ENCODE results near the gene ANKRD28.
"Not testable (repeated sequence)": the region's sequence is repeated elsewhere in the genome, so short reads cannot be mapped to it uniquely, and the experiment has no call there.

The ANKRD28 gene

DNA sequence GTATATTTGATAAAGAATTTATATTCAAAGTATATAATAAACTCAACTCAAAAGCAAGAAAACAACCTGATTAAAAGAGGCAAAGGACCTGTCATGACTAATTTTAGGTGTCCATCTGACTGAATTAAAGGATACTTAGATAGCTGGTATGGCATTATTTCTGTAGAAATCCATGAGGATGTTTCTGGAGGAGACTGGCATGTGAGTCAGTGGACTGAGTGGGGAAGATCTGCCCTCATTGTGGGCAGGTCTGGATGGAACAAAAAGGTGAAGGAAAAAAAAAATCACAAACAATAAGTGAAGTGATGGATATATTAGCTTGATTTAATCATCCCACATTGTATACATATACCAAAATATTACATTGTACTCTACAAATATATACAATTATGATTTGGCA, 16.6 kb downstream of the ANKRD28 start:
- no peak overlapping the region for H3K4me2 ChIP-seq
- H3K4me1 ChIP-seq (ENCODE audit: low read depth, poor library complexity, severe bottlenecking), result no peaks in the 10 kb centered on the region
- no peak overlapping the region for H3K27ac ChIP-seq

DNA sequence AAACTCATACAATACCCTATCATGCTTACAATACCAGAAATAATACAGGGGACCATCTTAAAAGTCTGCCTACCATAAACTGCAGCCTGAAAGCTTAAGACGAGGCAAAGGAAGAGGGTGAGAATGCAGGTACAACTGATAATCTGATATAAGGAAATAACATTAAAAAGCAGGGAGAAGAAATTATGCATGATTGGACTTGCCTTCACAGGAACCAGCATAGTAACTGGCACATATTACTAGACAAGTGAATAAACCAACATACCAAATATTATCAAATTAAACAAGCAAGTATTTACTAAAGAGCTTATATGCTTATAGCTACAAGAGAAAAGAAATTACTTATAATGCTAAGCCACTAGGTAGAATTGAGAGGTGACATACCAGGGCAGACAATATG, 18.7 kb downstream of the ANKRD28 start:
- H3K4me2 ChIP-seq, result no peak overlapping the region
- H4K20me1 ChIP-seq (ENCODE audit: insufficient read depth), result no peaks in the 10 kb centered on the region
- no peak overlapping the region for H2AFZ ChIP-seq (ENCODE audit: low read depth)
- H3K36me3 ChIP-seq (ENCODE audit: insufficient read depth), result no peaks in the 10 kb centered on the region
- no peaks in the 10 kb centered on the region for H3K4me1 ChIP-seq (ENCODE audit: low read depth, poor library complexity, severe bottlenecking)
- H3K4me3 ChIP-seq (IDR thresholded peaks at IDR 0.05; ENCODE audit: insufficient read depth, low read depth, low read length), result no peak overlapping the region
- peaks cover 7% of the 10 kb centered on the region; the same call in 1 of the 2 replicates for H3K79me2 ChIP-seq (ENCODE audit: insufficient read depth, low read depth)
- no peak overlapping the region for H3K9ac ChIP-seq
- TF ChIP-seq, protein P1, sequence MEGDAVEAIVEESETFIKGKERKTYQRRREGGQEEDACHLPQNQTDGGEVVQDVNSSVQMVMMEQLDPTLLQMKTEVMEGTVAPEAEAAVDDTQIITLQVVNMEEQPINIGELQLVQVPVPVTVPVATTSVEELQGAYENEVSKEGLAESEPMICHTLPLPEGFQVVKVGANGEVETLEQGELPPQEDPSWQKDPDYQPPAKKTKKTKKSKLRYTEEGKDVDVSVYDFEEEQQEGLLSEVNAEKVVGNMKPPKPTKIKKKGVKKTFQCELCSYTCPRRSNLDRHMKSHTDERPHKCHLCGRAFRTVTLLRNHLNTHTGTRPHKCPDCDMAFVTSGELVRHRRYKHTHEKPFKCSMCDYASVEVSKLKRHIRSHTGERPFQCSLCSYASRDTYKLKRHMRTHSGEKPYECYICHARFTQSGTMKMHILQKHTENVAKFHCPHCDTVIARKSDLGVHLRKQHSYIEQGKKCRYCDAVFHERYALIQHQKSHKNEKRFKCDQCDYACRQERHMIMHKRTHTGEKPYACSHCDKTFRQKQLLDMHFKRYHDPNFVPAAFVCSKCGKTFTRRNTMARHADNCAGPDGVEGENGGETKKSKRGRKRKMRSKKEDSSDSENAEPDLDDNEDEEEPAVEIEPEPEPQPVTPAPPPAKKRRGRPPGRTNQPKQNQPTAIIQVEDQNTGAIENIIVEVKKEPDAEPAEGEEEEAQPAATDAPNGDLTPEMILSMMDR (conservative IDR thresholded peaks at IDR 0.05; ENCODE audit: low read depth, low read length), result no peak
- H3K27me3 ChIP-seq (ENCODE audit: insufficient read depth, low read depth), result no peaks in the 10 kb centered on the region
- no peak overlapping the region for H3K27ac ChIP-seq

More for the DNA sequence above, 16.6 kb downstream of the ANKRD28 start:
- H3K9ac ChIP-seq, result no peak overlapping the region
- no peak overlapping the region for H2AFZ ChIP-seq (ENCODE audit: low read depth)
- peaks cover 17% of the 10 kb centered on the region; the same call in 1 of the 2 replicates for H3K79me2 ChIP-seq (ENCODE audit: insufficient read depth, low read depth)
- no peaks in the 10 kb centered on the region for H4K20me1 ChIP-seq (ENCODE audit: insufficient read depth)
- H3K4me3 ChIP-seq (IDR thresholded peaks at IDR 0.05; ENCODE audit: insufficient read depth, low read depth, low read length), result no peak overlapping the region
- TF ChIP-seq, protein P1 (conservative IDR thresholded peaks at IDR 0.05; ENCODE audit: low read depth, low read length), result no peak
- no peaks in the 10 kb centered on the region for H3K27me3 ChIP-seq (ENCODE audit: insufficient read depth, low read depth)
- H3K36me3 ChIP-seq (ENCODE audit: insufficient read depth), result no peaks in the 10 kb centered on the region

DNA sequence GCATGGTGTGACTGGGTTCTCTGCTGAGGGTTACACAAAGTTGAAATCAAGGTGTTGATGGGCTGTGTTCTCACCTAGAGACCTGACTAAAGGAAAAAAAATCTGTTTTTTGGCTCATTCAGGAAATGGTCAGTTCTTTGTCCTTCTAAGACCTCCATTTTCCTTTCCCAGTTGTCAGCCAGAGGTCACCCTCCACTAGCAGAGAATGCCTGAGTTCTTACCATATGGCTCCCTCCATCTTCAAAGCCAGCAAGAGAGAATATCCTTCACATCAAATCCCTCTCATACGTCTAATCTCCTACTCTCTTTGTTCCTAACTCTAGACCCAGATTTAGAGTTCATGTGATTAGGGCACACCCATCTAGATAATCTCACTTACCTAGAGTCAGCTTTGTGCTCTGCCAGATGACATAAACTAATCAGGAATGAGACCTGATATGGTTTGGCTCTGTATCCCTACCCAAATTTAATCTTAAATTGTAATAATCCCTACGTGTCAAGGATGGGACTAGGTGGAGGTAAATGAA, 19.4 kb downstream of the ANKRD28 start:
- Histone ChIP-seq H3K4me1 (ENCODE audit: low read depth, poor library complexity, severe bottlenecking) (no peaks in the 10 kb centered on the region), H3K4me3 (IDR thresholded peaks at IDR 0.05; ENCODE audit: insufficient read depth, low read depth, low read length) (no peak overlapping the region), H3K36me3 (ENCODE audit: insufficient read depth) (no peaks in the 10 kb centered on the region), H3K27me3 (ENCODE audit: insufficient read depth, low read depth) (no peaks in the 10 kb centered on the region), H3K79me2 (ENCODE audit: insufficient read depth, low read depth) (peaks cover 6% of the 10 kb centered on the region; the same call in 1 of the 2 replicates), H3K27ac (no peak overlapping the region), H3K4me2 (no peak overlapping the region), H3K9ac (no peak overlapping the region), H2AFZ (ENCODE audit: low read depth) (no peak overlapping the region), H4K20me1 (ENCODE audit: insufficient read depth) (no peaks in the 10 kb centered on the region)
- TF ChIP-seq, protein P1 (conservative IDR thresholded peaks at IDR 0.05; ENCODE audit: low read depth, low read length), result no peak

DNA sequence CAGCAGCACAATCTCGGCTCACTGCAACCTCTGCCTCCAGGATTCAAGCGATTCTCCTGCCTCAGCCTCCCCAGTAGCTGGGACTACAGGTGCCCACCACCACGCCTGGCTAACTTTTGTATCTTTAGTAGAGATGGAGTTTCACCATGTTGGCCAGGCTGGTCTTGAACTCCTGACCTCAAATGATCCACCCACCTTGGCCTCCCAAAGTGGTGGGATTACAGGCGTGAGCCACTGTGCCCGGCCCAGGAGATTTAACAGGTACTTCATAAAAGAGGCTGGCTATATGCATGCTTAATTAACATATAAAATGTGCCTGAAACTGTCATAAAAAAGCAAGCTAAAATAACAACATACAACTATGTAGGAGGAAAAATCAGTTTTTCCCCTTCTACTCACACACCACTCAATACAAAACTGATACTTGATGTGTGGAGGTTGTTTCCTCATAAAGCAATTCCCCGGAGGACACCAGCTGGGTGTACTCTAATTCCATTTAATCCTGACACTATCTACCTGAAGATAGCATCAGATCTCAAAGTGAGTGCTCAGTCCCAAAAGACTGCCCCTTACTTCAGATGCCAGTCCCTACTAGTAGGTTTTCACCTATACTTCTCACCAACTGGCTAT, 22.7 kb downstream of the ANKRD28 start:
- not testable (repeated sequence) for H3K27me3 ChIP-seq (ENCODE audit: insufficient read depth, low read depth); H3K36me3 ChIP-seq (ENCODE audit: insufficient read depth); H3K4me2 ChIP-seq; H3K9ac ChIP-seq; H3K27ac ChIP-seq; H3K79me2 ChIP-seq (ENCODE audit: insufficient read depth, low read depth); H3K4me3 ChIP-seq (IDR thresholded peaks at IDR 0.05; ENCODE audit: insufficient read depth, low read depth, low read length); H4K20me1 ChIP-seq (ENCODE audit: insufficient read depth); H3K4me1 ChIP-seq (ENCODE audit: low read depth, poor library complexity, severe bottlenecking); H2AFZ ChIP-seq (ENCODE audit: low read depth)

DNA sequence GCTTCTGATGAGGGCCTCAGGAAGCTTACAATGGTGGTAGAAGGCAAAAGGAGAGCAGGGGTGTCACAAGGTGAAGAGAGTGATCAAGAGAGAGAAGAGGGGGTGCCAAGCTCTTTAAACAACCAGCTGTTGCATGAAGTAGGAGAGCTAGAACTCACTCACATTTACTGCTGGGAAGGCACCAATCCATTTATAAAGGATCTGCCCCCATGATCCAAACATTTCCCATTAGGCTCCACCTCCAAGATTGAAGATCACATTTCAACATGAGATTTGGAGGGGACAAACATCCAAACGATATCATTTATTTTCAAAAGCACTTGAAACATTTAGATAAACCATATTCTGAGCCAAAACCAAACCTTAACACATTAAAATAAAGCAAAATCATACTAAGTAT, 26.3 kb downstream of the ANKRD28 start:
- Histone ChIP-seq H3K4me3 (IDR thresholded peaks at IDR 0.05; ENCODE audit: insufficient read depth, low read depth, low read length) (no peak overlapping the region), H3K4me1 (ENCODE audit: low read depth, poor library complexity, severe bottlenecking) (peaks cover 15% of the 10 kb centered on the region), H2AFZ (ENCODE audit: low read depth) (no peak overlapping the region), H3K4me2 (no peak overlapping the region), H3K79me2 (ENCODE audit: insufficient read depth, low read depth) (no peaks in the 10 kb centered on the region), H3K9ac (no peak overlapping the region), H3K27me3 (ENCODE audit: insufficient read depth, low read depth) (no peaks in the 10 kb centered on the region), H4K20me1 (ENCODE audit: insufficient read depth) (no peaks in the 10 kb centered on the region), H3K36me3 (ENCODE audit: insufficient read depth) (no peaks in the 10 kb centered on the region), H3K27ac (no peak overlapping the region)
- TF ChIP-seq, protein P1 (conservative IDR thresholded peaks at IDR 0.05; ENCODE audit: low read depth, low read length), result no peak
